Measurements from ENCODE around the gene GPRC6A. TPM values are rescaled to one million over a fixed set of nuclear protein-coding genes. Genes with fewer than 3 reads are reported as not detected.
"Not testable (repeated sequence)": the region's sequence is repeated elsewhere in the genome, so short reads cannot be mapped to it uniquely, and the experiment has no call there.

The GPRC6A gene
- total and polyA plus RNA-seq, 8 donors, result not detected

DNA sequence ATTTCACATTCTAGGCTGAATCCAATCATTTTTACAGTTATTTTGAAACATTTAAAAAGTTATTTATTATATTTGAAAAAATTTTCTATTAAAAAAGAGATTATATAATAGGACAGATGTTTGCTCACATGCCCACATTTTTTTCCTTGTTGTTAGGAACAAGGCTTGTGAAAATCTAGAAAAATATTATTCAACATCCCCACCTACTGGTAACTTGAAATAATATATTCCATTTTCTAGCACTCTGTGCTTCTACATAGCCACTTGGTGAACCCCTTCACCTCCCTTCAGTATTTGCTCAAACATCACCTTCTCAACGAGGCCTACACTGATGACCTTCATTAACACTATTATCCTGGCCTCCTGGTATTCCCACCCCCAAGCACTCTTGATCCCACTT, 18.3 kb upstream of the GPRC6A start:
- H3K27me3 ChIP-seq, result no peaks in the 10 kb centered on the region
- no peak overlapping the region for H3K4me3 ChIP-seq
- TF ChIP-seq, protein P1, sequence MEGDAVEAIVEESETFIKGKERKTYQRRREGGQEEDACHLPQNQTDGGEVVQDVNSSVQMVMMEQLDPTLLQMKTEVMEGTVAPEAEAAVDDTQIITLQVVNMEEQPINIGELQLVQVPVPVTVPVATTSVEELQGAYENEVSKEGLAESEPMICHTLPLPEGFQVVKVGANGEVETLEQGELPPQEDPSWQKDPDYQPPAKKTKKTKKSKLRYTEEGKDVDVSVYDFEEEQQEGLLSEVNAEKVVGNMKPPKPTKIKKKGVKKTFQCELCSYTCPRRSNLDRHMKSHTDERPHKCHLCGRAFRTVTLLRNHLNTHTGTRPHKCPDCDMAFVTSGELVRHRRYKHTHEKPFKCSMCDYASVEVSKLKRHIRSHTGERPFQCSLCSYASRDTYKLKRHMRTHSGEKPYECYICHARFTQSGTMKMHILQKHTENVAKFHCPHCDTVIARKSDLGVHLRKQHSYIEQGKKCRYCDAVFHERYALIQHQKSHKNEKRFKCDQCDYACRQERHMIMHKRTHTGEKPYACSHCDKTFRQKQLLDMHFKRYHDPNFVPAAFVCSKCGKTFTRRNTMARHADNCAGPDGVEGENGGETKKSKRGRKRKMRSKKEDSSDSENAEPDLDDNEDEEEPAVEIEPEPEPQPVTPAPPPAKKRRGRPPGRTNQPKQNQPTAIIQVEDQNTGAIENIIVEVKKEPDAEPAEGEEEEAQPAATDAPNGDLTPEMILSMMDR (IDR thresholded peaks at IDR 0.05), result peak in 1 of 7 experiments; percentile 18
- TF ChIP-seq POLR2AphosphoS5 (IDR thresholded peaks at IDR 0.05), result no peak
- no peak for TF ChIP-seq POLR2A (IDR thresholded peaks at IDR 0.05)
- no peak for TF ChIP-seq EP300 (IDR thresholded peaks at IDR 0.05)
- WGBS, 5 donors, result 2 to 17% (median 6%) methylated on average over 1 of the region's 1 CpG
- H3K36me3 ChIP-seq, result no peaks in the 10 kb centered on the region
- H3K27ac ChIP-seq, result no peak overlapping the region
- DNase-seq, result peak in 1 of 2 donors; percentile 60
- H3K9me3 ChIP-seq, result no peaks in the 10 kb centered on the region
- no peaks in the 10 kb centered on the region for H3K4me1 ChIP-seq
- intact Hi-C loops (cut with DNase I; ENCODE audit: low total_unique reads), result no loop called here

DNA sequence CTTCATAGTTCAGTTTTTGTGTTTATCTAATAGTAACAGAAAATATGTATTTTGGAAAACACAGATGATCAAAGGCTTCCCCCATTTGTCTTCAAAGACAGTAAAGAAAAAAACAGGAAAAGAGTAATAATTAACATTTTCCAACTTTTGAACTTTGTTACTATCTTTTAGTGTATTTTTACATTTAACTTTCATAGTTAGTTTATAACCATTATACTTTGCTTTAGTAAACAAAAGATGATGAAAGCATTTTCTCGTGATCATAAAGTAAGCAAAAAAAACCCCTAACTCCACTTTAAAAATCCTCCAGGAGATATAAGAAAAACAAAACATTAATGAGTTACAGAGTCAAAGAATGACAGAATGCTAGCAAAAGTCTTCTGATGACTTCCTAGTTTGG, 13.6 kb upstream of the GPRC6A start:
- intact Hi-C loops (cut with DNase I; ENCODE audit: low total_unique reads), result no loop called here
- Histone ChIP-seq H3K36me3 (no peaks in the 10 kb centered on the region), H3K4me1 (no peaks in the 10 kb centered on the region), H3K27ac (no peak overlapping the region), H3K27me3 (no peaks in the 10 kb centered on the region), H3K4me3 (no peak overlapping the region), H3K9me3 (no peaks in the 10 kb centered on the region)
- TF ChIP-seq EP300 (IDR thresholded peaks at IDR 0.05) (no peak), POLR2AphosphoS5 (IDR thresholded peaks at IDR 0.05) (no peak), POLR2A (IDR thresholded peaks at IDR 0.05) (no peak)
- TF ChIP-seq, protein P1 (IDR thresholded peaks at IDR 0.05), result no peak
- DNase-seq, result no peak
- 20 to 36% (median 31%) methylated on average over 1 of the region's 1 CpG for WGBS, 5 donors

DNA sequence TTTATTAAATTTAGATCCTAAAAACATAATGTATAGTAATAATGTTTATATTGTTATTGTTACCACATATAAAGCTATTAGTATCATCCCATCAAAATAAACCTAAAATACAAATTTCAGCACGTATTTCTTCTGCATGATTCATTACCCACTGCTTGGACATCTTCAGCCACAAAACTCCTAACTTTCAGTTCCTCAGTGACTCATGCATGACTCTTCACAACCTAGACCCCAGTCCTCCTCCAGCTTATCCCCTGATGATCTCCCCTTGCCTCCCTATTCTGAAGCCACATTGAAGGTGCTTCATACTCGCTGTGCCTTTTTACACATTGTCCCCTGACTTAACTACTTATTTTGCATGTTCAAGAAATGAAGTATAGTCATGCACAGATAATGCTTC, 11.2 kb upstream of the GPRC6A start:
- Histone ChIP-seq H3K9me3 (no peaks in the 10 kb centered on the region), H3K27ac (no peak overlapping the region), H3K27me3 (no peaks in the 10 kb centered on the region), H3K4me1 (no peaks in the 10 kb centered on the region), H3K4me3 (no peak overlapping the region), H3K36me3 (no peaks in the 10 kb centered on the region)
- no peak for DNase-seq
- WGBS, 5 donors, result 49 to 56% (median 53%) methylated on average over 2 of the region's 2 CpGs
- TF ChIP-seq, protein P1 (IDR thresholded peaks at IDR 0.05), result no peak
- TF ChIP-seq POLR2AphosphoS5 (IDR thresholded peaks at IDR 0.05) (no peak), POLR2A (IDR thresholded peaks at IDR 0.05) (no peak), EP300 (IDR thresholded peaks at IDR 0.05) (no peak)
- intact Hi-C loops (cut with DNase I; ENCODE audit: low total_unique reads), result no loop called here

DNA sequence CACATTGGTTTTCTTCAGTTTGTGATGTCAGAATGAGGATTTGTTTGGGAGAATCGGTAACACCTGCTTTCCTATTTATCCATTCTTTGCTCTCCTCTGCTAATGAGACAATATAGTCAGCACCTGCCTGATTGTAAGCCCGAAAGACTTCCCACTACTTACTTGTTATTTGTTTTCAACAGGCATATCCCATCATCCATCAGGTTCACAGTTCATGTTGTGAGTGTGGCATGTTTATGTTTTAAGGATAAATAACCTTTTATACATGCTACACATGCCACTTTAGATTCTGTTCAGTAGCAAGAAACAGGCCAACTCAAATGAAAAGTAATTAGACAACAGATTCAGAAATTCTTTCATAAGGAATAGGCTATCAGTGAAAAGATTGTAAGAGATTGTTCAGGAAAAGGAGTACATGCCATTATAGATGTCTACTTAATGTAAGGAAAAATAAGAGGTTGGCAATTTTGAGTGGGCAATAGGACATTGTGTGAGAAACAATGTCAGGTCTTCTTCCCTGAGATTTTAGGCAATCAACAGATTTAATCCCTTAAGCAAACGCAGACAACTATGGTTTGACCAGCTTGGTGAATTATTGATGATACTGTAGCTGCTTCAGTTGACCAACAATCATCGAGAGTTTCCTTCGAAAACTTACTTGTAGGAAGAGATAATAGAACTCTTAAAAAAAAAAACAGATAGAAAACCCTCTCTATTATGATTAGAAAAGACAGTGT, 7.9 kb upstream of the GPRC6A start:
- DNase-seq, result no peak
- 69 to 79% (median 74%) methylated on average over 5 of the region's 5 CpGs for WGBS, 5 donors
- intact Hi-C loops (cut with DNase I; ENCODE audit: low total_unique reads), result no loop called here
- no peaks in the 10 kb centered on the region for H3K4me1 ChIP-seq
- no peaks in the 10 kb centered on the region for H3K36me3 ChIP-seq
- H3K27me3 ChIP-seq, result no peaks in the 10 kb centered on the region
- no peak overlapping the region for H3K27ac ChIP-seq
- TF ChIP-seq EP300 (IDR thresholded peaks at IDR 0.05), result no peak
- TF ChIP-seq POLR2A (IDR thresholded peaks at IDR 0.05), result no peak
- TF ChIP-seq, protein P1 (IDR thresholded peaks at IDR 0.05), result no peak
- TF ChIP-seq POLR2AphosphoS5 (IDR thresholded peaks at IDR 0.05), result no peak
- H3K4me3 ChIP-seq, result no peak overlapping the region
- H3K9me3 ChIP-seq, result no peaks in the 10 kb centered on the region

DNA sequence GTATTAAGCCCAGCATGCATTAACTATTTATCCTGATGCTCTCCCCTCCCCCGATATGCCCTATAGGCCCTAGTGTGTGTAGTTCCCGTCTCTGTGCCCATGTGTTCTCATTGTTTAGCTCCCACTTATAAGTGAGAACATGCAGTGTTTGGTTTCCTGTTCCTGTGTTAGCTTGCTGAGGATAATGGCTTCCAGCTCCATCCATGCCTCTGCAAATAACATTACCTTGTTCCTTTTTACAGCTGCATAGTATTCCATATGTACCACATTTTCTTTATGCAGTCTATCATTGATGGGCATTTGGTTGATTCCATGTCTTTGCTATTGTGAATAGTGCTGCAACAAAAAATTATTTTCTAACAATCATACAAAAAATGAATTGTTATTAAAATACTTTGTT, 5.6 kb upstream of the GPRC6A start:
- H3K27me3 ChIP-seq; DNase-seq; H3K27ac ChIP-seq; intact Hi-C loops (cut with DNase I; ENCODE audit: low total_unique reads); H3K36me3 ChIP-seq; H3K4me1 ChIP-seq; H3K9me3 ChIP-seq; H3K4me3 ChIP-seq: not testable (repeated sequence)
- WGBS, 5 donors, result 91 to 99% (median 97%) methylated on average over 2 of the region's 2 CpGs
